AG09309 (cell line): ENCODE measurements around the gene GOLT1B.
"Not testable (repeated sequence)": the region's sequence is repeated elsewhere in the genome, so short reads cannot be mapped to it uniquely, and the experiment has no call there.

Experiments
- DNase-seq: peaks from one replicate; pipeline ENCODE4 v3.0.0-alpha.2; 2010; ENCODE audit warnings: low read depth
- H3K4me3 ChIP-seq: 2 replicates; pipeline ENCODE4 v1.5.1; 2011; ENCODE audit warnings: mild to moderate bottlenecking, low read depth, low read length, moderate library complexity; ENCODE audit not compliant: control insufficient read depth
- TF ChIP-seq, protein P1 (sequence below): IDR thresholded peaks from 2 replicates; pipeline ENCODE4 v1.5.1; 2011; ENCODE audit warnings: mild to moderate bottlenecking, low read depth, low read length, inconsistent platforms; ENCODE audit not compliant: insufficient read depth, control insufficient read depth; ENCODE audit errors: missing control alignments

GOLT1B gene, protein sequence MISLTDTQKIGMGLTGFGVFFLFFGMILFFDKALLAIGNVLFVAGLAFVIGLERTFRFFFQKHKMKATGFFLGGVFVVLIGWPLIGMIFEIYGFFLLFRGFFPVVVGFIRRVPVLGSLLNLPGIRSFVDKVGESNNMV

GRCh38 chr12:21501258-21502163 is at the start of gene GOLT1B, which contains the start of gene RECQL:
Gene GOLT1B (plus strand): TSS chr12:21501789. CDS start chr12:21501924, 135 bp downstream.
Gene RECQL (minus strand): TSS chr12:21501635. CDS start chr12:21499570, 2,065 bp downstream.
- peak within 1 kb of the TSS; percentile 97 for H3K4me3 ChIP-seq
- TF ChIP-seq, protein P1, sequence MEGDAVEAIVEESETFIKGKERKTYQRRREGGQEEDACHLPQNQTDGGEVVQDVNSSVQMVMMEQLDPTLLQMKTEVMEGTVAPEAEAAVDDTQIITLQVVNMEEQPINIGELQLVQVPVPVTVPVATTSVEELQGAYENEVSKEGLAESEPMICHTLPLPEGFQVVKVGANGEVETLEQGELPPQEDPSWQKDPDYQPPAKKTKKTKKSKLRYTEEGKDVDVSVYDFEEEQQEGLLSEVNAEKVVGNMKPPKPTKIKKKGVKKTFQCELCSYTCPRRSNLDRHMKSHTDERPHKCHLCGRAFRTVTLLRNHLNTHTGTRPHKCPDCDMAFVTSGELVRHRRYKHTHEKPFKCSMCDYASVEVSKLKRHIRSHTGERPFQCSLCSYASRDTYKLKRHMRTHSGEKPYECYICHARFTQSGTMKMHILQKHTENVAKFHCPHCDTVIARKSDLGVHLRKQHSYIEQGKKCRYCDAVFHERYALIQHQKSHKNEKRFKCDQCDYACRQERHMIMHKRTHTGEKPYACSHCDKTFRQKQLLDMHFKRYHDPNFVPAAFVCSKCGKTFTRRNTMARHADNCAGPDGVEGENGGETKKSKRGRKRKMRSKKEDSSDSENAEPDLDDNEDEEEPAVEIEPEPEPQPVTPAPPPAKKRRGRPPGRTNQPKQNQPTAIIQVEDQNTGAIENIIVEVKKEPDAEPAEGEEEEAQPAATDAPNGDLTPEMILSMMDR, result no peak
- DNase-seq, result peak; percentile 96

DNA sequence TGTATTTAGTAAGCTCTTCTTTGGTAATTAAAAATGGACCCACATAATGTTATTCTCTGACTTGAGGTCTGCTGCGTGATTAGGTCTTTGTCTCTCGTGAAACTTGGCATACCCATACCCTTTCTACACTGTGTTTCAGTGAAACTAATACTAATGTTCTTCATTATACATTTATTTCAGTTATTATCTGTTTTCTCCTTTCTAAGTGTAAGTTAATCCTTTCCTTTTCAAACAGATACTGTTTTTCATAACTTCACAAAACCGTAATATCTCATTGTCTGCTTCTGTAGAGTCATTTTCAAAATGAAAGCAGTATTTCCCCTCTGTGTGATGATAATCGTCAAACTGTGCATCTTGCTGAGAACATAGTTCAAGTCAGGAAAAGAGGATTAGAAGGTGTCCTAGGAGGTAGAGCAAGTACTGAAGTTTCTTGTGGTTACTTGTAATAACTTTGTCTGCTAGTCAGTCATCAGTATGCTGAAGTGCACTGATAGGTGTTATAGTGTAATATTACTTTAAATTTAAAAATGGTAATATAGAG is 48.2 kb upstream of the GOLT1B start:
- TF ChIP-seq, protein P1, result no peak
- DNase-seq, result no peak

GRCh38 chr12:21456291-21456780 is 45.3 kb upstream of the GOLT1B start:
- DNase-seq, result no peak
- TF ChIP-seq, protein P1, result no peak
- H3K4me3 ChIP-seq, result no peak overlapping the region

More for the DNA sequence above, 48.2 kb upstream of the GOLT1B start:
- no peak overlapping the region for H3K4me3 ChIP-seq

DNA sequence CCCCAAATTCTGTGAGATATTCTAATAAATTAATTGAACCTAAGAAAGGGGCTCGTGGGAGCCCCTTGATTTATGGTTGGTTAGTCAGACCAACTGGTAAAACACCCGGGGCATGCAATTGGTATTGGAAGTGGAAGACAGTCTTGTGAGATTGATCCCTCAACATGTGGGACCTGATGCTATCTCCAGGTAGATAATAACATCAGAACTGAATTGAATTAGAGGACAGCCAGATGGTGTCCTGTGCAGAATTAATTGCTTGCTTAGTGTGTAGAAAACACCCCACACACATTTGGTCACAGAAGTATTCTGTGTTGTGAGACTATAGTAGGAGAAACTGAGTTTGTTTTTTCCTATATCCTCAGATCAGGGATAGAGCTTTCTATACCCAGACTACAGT is 42.1 kb upstream of the GOLT1B start:
- no peak for DNase-seq
- H3K4me3 ChIP-seq, result no peak overlapping the region
- TF ChIP-seq, protein P1, result no peak

DNA sequence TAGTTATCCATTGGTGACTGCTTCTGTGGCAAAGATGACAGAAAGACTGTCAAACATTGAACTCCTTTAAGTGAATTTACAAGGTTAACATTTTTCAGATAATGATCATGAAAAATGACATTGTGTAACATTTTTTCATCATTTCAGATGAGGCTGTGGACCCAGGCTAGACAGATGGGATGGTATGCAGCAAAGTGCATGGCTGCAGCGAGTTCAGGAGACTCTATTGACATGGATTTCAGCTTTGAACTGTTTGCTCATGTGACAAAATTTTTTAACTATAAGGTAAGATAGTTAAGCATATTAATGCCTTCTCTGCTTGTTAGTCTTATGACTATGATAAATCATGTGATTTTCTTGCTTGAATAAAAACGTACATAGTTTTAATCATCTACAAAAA is 34.3 kb upstream of the GOLT1B start:
- DNase-seq, H3K4me3 ChIP-seq: not testable (repeated sequence)

GRCh38 chr12:21471294-21471693 is 30.3 kb upstream of the GOLT1B start:
- TF ChIP-seq, protein P1, result no peak
- no peak for DNase-seq
- H3K4me3 ChIP-seq, result no peak overlapping the region
